GM13976 (cell line): ENCODE data around the gene ABHD13.

Experiments used
- DNase-seq: peaks from one replicate; pipeline ENCODE4 v3.0.0; 2012; ENCODE audit warnings: low spot score
- CTCF ChIP-seq: IDR thresholded peaks from 2 replicates; pipeline ENCODE4 v1.5.1; 2012; ENCODE audit warnings: borderline replicate concordance, mild to moderate bottlenecking; ENCODE audit not compliant: insufficient read depth; ENCODE audit errors: extremely low read depth, missing control alignments, control extremely low read depth
- in situ Hi-C: fragments of 300-500 bp; cut with MboI; formaldehyde crosslinking; loops from one replicate; pipeline ENCODE4 v1.12.0; 2022; ENCODE audit warnings: low sequenced_read_pairs, mixed read lengths, inconsistent platforms; ENCODE audit not compliant: unreplicated experiment

Gene ABHD13

GRCh38 chr13:108188260-108188659, 29.9 kb upstream of the ABHD13 start:
- in situ Hi-C loops: no loop called here
- no peak for DNase-seq
- no peak for TF ChIP-seq CTCF

GRCh38 chr13:108190897-108191296, 27.3 kb upstream of the ABHD13 start:
- TF ChIP-seq CTCF: no peak
- in situ Hi-C loops: no loop called here
- DNase-seq: no peak

GRCh38 chr13:108193806-108194205, 24.4 kb upstream of the ABHD13 start:
- no peak for TF ChIP-seq CTCF
- in situ Hi-C loops: no loop called here
- DNase-seq: no peak

GRCh38 chr13:108194435-108194936, 23.7 kb upstream of the ABHD13 start:
- in situ Hi-C loops: no loop called here
- TF ChIP-seq CTCF: no peak
- no peak for DNase-seq

GRCh38 chr13:108195146-108195545, 23.0 kb upstream of the ABHD13 start:
- DNase-seq: no peak
- TF ChIP-seq CTCF: no peak
- in situ Hi-C loops: no loop called here

- no peak for TF ChIP-seq CTCF
- DNase-seq: no peak
- in situ Hi-C loops: no loop called here
Observed at GRCh38 chr13:108195861-108196260, 22.3 kb upstream of the ABHD13 start.
